SHP77 treated with DMSO at 0.1 percent for 48 hours (cell line): ENCODE results near the gene LYPD6.
A peak's percentile ranks its signal among the peaks of the same experiment; 100 is the strongest.

Source experiments
- DNase-seq: peaks from one replicate; lab custom pipeline; 2025; lab: John Stamatoyannopoulos, UW

Gene LYPD6

GRCh38 chr2:149348291-149348690 lies 17.9 kb downstream of the LYPD6 start:
- no peak for DNase-seq

GRCh38 chr2:149353421-149353820 lies 23.0 kb downstream of the LYPD6 start:
- DNase-seq: no peak

GRCh38 chr2:149355716-149356422 lies 25.5 kb downstream of the LYPD6 start:
- no peak for DNase-seq

- no peak for DNase-seq
Observed at GRCh38 chr2:149357058-149357457, 26.7 kb downstream of the LYPD6 start.

GRCh38 chr2:149360106-149360505 lies 29.7 kb downstream of the LYPD6 start:
- DNase-seq: no peak

- DNase-seq: no peak
Observed at GRCh38 chr2:149363958-149364357, 33.6 kb downstream of the LYPD6 start.

- DNase-seq: no peak
Observed at GRCh38 chr2:149364839-149365238, 34.5 kb downstream of the LYPD6 start.

GRCh38 chr2:149365931-149366583 lies 35.7 kb downstream of the LYPD6 start:
- DNase-seq: peak; percentile 2

GRCh38 chr2:149370061-149370775 lies 39.8 kb downstream of the LYPD6 start:
- no peak for DNase-seq

- no peak for DNase-seq
Observed at GRCh38 chr2:149371476-149371875, 41.1 kb downstream of the LYPD6 start.

GRCh38 chr2:149375801-149376361 lies 45.5 kb downstream of the LYPD6 start:
- no peak for DNase-seq

- no peak for DNase-seq
Observed at GRCh38 chr2:149380205-149380604, 49.8 kb downstream of the LYPD6 start.

GRCh38 chr2:149383340-149383739 lies 53.0 kb downstream of the LYPD6 start:
- no peak for DNase-seq

- no peak for DNase-seq
Observed at GRCh38 chr2:149385350-149385749, 55.0 kb downstream of the LYPD6 start.

GRCh38 chr2:149387411-149387810 lies 57.0 kb downstream of the LYPD6 start:
- DNase-seq: no peak

GRCh38 chr2:149388120-149388816 lies 57.9 kb downstream of the LYPD6 start:
- DNase-seq: no peak

- DNase-seq: no peak
Observed at GRCh38 chr2:149389506-149390167, 59.2 kb downstream of the LYPD6 start.

GRCh38 chr2:149393614-149394013 lies 63.2 kb downstream of the LYPD6 start:
- DNase-seq: no peak

- DNase-seq: no peak
Observed at GRCh38 chr2:149394864-149395263, 64.5 kb downstream of the LYPD6 start.

GRCh38 chr2:149399934-149400615 lies 69.7 kb downstream of the LYPD6 start:
- peak; percentile 46 for DNase-seq

- DNase-seq: no peak
Observed at GRCh38 chr2:149400997-149401396, 70.6 kb downstream of the LYPD6 start.
